Endothelial cell of hepatic sinusoid (primary cell): ENCODE results near the gene FIGNL1.

ENCODE experiments used
- in situ Hi-C: cut with HindIII; loops from 2 replicates; pipeline ENCODE4 v1.10.0; 2017; ENCODE audit warnings: low sequenced_read_pairs

Gene FIGNL1

DNA sequence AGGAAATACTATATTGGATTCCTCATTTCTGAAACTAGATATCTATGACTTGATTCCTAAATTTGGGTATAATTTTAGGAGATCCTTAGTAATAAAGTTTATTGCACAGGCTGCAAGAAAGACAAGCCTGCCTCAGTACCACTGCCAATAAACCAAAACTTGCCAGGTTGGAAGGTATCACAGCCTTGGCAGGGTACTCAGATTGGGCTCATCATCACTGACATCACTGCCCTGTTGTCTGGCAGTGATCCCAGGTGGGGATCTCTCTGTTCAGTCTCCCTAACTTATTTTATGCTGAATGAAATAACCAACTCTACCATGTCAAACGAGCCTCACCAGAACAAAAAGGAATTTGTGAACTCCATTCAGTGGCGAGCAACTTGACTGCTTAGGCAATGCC, 18.8 kb downstream of the FIGNL1 start:
- in situ Hi-C loops = no loop called here

DNA sequence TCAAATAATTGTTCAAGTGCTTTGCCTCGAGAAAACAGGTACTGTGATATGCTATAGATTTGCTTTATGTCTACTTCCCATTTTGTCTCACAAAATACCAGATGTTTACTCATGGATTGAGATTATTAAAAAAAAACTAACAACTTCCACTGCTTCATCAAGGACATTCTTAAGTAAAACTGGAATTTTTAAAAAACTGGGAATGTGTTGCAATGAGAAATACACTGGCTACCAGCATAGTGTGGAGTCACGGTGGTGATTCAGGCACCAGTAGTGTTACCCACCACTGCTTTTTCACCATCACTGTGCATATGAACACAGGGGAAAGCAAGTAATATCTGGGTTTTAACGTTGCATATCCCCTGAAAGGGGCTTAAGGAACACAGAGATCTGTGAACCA, 21.2 kb downstream of the FIGNL1 start:
- in situ Hi-C loops = loop anchor here (5.0 kb wide), 1 partner anchor 67 kb away; no protein-coding TSS in a partner anchor

GRCh38 chr7:50427518-50427917, 22.6 kb downstream of the FIGNL1 start:
- in situ Hi-C loops = loop anchor here (5.0 kb wide), 1 partner anchor 65 kb away; no protein-coding TSS in a partner anchor

DNA sequence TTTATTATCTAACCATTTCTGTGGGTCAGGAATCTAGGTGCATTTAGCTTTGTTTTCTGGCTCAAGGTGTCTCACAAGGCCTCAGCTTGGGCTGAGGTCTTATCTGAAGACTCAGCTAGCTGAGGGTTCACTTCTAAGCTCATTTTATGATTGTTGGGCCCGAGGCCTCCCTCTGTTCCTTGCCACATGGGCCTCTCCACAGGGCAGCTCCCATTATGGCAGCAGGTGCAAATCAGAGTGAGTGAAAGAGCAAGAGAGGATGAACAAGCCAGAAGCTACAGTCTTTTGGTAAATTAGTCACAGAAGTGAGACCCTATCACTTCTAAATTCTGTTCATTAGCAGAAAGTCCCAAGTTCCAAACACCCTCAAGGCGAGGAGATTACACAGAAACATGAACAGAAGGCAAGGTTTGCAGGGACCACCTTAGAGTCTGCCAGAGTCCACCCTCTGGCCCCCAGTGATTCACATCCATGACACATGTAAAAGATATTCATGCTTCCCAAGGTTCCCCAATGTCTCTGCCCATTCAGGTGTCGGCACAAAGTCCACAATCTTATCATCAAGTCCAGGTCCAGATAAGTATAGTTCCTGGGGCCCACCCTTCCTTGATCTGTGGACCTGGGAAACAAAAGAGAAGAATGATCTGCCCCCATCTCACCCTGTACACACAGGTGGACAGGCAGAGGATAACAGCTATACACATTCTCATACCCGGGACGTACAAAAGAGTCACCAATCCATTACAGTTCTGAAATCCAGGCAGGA, 23.7 kb downstream of the FIGNL1 start:
- in situ Hi-C loops = loop anchor here (5.0 kb wide), 1 partner anchor 64 kb away; no protein-coding TSS in a partner anchor

DNA sequence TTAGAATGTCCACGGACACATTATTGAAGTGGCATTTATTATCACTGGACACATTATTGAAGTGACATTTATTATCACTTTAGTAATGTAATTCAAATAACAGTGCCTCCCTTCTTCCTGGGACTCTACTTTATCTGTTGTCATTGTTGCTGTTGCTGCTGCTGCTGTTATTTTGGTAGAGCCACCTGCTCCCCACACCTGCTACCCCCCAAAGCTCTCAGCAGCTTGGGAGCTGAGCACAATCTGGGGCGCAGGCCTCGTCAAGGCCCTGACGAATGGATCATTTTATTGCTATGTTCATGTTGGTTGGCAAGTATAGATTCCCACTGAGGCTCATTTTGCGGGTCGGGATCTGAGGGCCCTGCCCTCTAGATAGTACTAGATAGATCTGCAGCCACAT, 24.8 kb downstream of the FIGNL1 start:
- in situ Hi-C loops = loop anchor here (5.0 kb wide), 1 partner anchor 63 kb away; no protein-coding TSS in a partner anchor

DNA sequence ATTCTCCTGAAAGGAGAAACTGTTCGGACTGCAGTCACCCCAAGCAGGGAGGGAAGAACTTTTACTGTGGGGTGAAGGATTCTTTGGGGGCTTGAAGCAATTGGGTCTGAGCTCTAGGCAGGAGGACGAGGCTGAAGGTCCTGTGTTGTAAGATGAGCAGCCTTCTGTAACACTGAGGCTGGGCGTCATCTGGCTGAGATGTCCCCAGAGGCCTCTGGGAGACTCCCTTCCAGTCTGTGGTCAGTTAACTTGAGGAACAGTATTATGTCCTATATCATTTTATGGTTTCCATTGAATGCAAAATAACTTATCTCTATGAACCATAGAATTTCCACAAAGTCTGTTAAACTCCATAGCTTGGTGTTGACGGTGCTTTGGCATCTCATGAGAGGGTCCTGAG, 26.3 kb downstream of the FIGNL1 start:
- in situ Hi-C loops = no loop called here

DNA sequence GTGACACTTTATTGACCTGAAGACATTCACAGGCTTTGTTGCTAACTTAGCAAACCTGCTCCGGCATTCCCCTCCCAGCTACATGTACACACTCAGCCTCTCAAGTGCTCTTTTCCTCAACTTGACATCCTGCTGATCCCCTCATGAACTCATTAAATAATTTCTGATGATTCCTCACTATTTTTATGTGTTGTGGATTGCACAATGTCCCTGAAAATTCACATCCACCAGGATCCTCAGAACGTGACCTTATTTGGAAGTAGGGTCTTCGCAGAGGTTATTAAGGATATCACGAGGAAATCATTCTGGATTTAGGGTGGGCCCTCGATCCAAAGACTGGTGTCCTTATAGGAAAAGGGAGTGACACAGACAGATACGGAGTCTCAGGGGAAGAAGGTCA, 27.3 kb downstream of the FIGNL1 start:
- in situ Hi-C loops = no loop called here

GRCh38 chr7:50421043-50421442, 29.1 kb downstream of the FIGNL1 start:
- in situ Hi-C loops = no loop called here

- in situ Hi-C loops = no loop called here
Observed at GRCh38 chr7:50418526-50419290, 31.4 kb downstream of the FIGNL1 start.

DNA sequence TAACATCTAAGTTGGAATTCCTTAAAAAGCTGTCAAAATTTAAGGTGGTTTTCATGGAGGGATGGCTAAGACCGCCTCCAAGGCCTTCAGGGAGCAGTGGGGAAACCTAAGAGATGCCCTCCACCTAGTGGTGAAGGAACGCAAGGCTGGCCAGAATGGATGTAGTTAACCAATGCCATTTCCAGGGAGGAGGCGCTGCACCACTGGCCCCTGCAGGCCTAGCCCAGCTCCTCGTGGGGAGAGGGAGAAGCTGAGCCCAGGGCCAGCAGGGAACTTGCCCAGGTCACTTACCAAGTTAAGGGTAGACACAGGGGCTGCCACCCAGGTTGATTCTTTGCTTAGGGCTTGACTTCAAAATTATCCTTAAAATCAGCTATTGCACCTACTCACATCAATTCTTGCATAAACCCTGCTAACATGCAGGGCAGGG, 32.0 kb downstream of the FIGNL1 start:
- in situ Hi-C loops = no loop called here

DNA sequence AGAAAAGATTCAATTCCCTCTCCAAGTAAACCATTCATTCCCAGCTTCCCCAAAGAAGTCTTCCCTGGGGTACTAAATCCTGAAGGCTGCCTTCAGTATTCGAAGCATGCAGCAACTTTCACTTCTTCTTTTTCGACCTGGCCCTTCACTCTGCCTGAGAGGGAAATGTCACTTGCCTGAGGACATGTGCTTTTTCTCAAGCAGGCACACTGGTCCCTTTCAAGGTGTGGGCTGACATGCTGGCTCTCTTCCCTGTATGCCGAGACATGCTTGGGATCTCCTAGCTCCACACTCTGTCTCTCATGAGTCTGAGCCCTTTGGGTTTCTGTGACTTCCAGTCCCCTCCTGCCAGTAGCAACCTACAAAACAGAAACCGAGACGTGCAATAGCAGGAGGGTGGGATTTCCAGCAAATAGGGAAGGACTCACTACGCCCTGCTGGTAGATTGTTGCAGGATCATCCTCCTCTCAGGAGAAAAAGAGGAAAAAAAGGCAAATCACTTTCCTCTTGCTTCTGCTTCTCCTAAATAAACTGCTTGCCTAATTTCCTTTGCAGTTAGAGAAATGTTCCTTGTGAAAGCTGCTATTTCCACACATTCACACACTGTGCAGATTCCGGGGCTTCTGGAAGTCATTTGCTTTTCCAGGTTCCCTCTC, 33.5 kb downstream of the FIGNL1 start:
- in situ Hi-C loops = no loop called here

- in situ Hi-C loops = no loop called here
Observed at GRCh38 chr7:50415844-50416364, 34.2 kb downstream of the FIGNL1 start.

DNA sequence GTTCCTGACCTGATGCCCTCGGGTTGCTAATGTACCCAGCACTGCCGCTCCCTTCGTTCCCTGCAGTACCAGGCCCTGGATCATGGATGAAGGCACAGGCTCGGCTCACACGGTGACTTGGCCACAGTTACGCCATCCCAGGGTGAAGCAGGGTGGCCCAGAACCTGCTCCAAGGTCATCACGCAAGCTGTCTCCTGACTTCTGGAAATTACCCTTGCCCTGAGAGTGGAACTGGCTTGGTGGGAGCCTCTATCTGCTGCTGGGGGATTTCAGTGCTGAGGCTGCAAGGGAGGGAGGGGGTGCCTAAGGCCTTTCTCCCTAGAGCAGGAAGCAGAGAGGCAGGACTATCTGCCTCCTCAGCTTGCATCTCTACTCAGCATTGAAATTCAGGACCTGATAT, 36.6 kb downstream of the FIGNL1 start:
- in situ Hi-C loops = loop anchor here (5.0 kb wide), 1 partner anchor 66 kb away; no protein-coding TSS in a partner anchor

- in situ Hi-C loops = loop anchor here (5.0 kb wide), 1 partner anchor 66 kb away; no protein-coding TSS in a partner anchor
Observed at GRCh38 chr7:50412973-50413372, 37.2 kb downstream of the FIGNL1 start.

- in situ Hi-C loops = loop anchor here (5.0 kb wide), 1 partner anchor 64 kb away; no protein-coding TSS in a partner anchor
Observed at GRCh38 chr7:50411332-50411731, 38.8 kb downstream of the FIGNL1 start.

DNA sequence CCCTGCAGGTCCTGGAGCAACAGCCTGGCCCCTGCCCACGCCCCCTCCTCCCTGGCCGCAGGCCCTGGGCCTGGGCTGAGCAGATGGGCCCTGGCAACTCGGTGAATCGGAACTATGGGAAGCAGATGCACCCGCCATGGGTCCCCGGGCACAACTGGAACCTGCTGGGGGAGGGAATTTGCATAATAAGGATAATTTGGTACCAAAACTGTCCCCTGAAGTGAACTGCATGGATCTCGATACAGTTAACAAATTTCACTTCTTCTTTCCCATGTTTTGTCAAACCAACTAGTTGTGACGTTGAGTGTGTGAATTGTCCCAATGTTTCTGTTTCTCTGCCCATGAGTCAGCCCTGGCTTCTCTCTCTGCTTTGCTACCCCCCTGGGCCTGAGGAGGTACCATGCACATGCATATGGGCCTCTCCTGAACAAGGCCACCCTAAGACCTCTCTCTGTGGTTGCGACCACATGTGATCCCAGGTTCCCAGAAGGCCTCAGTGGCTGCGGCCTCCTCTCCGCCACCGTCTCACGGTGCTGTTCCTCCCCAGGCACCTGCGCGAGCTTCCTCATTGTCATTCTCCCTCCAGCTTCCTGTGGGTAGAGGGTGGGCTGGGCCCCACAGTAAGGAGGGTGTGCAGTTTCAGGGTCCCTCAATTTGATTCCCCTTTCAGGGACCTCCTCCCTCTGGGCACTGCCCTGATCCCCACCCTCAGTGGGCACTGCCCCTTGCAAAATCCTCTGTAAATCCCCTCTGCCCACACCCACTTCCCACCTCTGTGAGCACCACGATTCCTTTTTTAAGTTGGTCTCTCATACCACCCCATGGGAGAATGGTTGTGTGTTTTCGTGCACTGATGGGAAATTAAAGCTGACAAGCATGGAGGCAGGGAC, 40.0 kb downstream of the FIGNL1 start:
- in situ Hi-C loops = loop anchor here (5.0 kb wide), 1 partner anchor 63 kb away; no protein-coding TSS in a partner anchor

DNA sequence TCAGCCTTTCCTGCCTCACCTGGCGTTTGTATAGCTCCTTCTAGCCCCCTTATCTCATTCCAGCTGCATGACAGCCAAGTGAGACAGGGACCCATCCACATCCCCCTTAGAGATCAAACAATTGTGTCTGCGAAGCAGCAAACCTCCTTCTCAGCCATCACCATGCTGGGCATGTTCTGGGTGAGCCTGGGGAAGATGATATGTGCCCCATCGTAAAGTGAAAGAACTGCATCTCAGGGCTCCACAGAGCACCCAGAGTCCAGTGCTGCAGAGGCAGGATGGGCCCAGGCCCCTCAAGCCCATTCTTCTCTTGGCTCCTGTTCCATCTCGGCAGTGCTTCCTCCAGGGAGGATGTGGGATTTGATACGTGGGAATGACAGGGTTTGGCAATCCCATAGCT, 43.2 kb downstream of the FIGNL1 start:
- in situ Hi-C loops = no loop called here

DNA sequence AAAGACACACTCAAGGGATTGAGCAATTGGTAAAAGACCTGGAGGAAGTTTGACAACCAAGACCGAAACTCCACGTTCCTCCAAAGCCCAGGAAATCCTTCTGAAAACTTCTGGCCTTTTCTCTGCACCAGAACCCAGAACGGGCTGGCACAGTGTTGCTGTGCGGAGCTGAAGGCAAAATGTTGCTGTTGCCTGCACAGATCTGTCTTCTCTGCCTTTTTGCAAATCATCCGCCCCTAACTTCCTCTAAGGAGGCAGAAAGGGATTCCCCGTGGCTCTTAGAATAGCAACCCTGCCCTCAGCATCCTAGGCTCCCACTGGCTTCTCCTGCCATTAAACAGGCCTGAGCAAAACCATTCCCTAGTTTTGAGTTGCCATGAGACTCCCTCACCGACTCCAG, 44.9 kb downstream of the FIGNL1 start:
- in situ Hi-C loops = no loop called here

DNA sequence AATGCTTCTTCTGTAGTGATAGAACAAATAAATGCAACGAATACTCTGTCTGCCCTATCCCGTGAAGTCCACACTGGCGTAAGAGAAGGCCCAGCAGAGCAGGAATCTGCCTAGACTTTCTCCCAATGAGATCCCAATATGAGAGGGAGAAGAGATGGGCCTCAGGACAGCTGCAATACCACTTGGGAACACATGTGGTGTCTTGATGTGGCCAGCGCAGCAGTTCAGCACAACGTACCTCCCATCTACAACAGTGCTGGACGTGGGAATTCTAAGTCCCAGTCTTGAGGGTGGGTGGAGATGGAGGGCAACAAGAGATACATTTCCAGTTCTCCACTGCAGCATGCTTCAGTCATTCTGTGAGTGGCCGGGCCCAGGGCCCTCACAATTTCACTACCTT, 45.8 kb downstream of the FIGNL1 start:
- in situ Hi-C loops = no loop called here

- in situ Hi-C loops = no loop called here
Observed at GRCh38 chr7:50400114-50400513, 50.0 kb downstream of the FIGNL1 start.
